Measurements from ENCODE around the gene FANCC.

DNA sequence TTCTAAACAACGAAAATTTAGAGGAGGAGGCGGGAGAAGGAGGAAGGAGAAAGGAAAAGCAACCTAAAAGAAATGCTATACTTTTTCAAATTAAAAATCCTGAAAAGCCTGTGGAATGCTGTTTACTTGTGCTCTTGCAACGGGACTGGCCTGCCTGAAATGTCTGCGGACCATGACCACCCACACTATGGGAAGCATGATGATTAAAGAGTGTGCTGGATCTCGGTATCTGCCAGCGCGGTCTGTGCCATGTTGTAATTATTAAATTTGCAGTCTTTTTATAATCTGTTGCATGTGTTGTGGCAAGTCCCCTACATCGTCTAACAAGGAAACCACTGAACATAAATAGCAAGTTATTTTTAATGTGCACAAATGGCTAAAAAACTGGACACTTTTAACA is 111.4 kb downstream of the FANCC start:
- TF ChIP-seq CTCF (IDR thresholded peaks at IDR 0.05; ENCODE audit: poor library complexity): no peak
- no peak for TF ChIP-seq EZH2 (IDR thresholded peaks at IDR 0.05; ENCODE audit: borderline replicate concordance)
